BLaER1 (cell line): ENCODE results near the gene MYOF.

Experiments
- H3K27ac ChIP-seq: shearing (Covaris generic); formaldehyde crosslinking; 2 replicates; pipeline ENCODE4 v1.8.1; 2022
- H3K27me3 ChIP-seq: shearing (Covaris generic); formaldehyde crosslinking; 2 replicates; pipeline ENCODE4 v1.8.1; 2022
- H3K36me3 ChIP-seq: shearing (Covaris generic); formaldehyde crosslinking; 2 replicates; pipeline ENCODE4 v1.8.1; 2022
- H3K4me1 ChIP-seq: shearing (Covaris generic); formaldehyde crosslinking; 2 replicates; pipeline ENCODE4 v1.8.1; 2022
- H3K4me2 ChIP-seq: shearing (Covaris generic); formaldehyde crosslinking; 2 replicates; pipeline ENCODE4 v1.8.1; 2022
- H3K4me3 ChIP-seq: shearing (Covaris generic); formaldehyde crosslinking; 2 replicates; pipeline ENCODE4 v1.8.1; 2022
- H3K9ac ChIP-seq: shearing (Covaris generic); formaldehyde crosslinking; 2 replicates; pipeline ENCODE4 v1.8.1; 2022
- H3K9me3 ChIP-seq: shearing (Covaris generic); formaldehyde crosslinking; 2 replicates; pipeline ENCODE4 v1.8.1; 2022
- H4K20me1 ChIP-seq: shearing (Covaris generic); formaldehyde crosslinking; 2 replicates; pipeline ENCODE4 v1.8.1; 2022
- Cebpa-rat ChIP-seq: shearing (Covaris generic); IDR thresholded peaks from 2 replicates; pipeline ENCODE4 v1.8.1; 2022

MYOF gene

GRCh38 chr10:93465806-93466675 is 16.1 kb downstream of the MYOF start:
- H3K9ac ChIP-seq: no peak overlapping the region
- TF ChIP-seq Cebpa-rat: no peak
- no peaks in the 10 kb centered on the region for H3K36me3 ChIP-seq
- H3K4me1 ChIP-seq: peaks cover 19% of the 10 kb centered on the region
- H3K27ac ChIP-seq: 0 out of 2 replicates have a peak overlapping the region, but pooled peaks have one; percentile 13
- no peaks in the 10 kb centered on the region for H3K27me3 ChIP-seq
- no peak overlapping the region for H3K4me3 ChIP-seq
- H3K9me3 ChIP-seq: no peaks in the 10 kb centered on the region
- H3K4me2 ChIP-seq: no peak overlapping the region
- no peaks in the 10 kb centered on the region for H4K20me1 ChIP-seq

DNA sequence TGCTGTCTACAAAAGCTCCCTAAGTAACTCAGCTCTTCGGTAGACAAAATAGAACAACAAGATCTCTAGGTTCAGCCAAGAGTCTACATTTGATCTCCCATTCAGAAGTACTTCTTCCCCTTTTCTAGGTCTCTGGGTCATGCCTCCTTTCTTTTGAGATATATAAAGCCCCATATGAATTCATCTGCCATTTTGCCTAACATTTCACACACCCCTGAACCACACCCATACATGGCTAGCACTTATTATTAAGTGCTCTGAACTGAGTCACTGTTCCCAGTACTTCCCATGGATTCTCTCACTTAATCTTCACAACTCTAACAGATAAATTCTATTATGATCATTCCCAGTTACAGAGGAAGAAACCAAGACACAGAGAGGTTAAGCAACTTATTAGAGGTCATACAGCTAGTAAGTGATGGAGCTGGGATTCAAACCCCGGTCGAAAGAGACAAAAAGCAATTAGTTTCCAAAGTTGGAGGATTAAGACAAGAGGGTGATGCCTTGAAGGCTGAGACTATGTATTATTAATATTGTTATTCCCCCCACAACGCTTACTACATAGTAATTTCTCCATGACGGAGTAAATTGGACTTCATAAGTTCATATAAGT is 17.3 kb downstream of the MYOF start:
- no peaks in the 10 kb centered on the region for H4K20me1 ChIP-seq
- no peaks in the 10 kb centered on the region for H3K9me3 ChIP-seq
- no peak for TF ChIP-seq Cebpa-rat
- H3K4me3 ChIP-seq: no peak overlapping the region
- no peak overlapping the region for H3K9ac ChIP-seq
- no peak overlapping the region for H3K27ac ChIP-seq
- peaks cover 24% of the 10 kb centered on the region for H3K4me1 ChIP-seq
- H3K27me3 ChIP-seq: no peaks in the 10 kb centered on the region
- H3K4me2 ChIP-seq: no peak overlapping the region
- no peaks in the 10 kb centered on the region for H3K36me3 ChIP-seq

- H3K4me3 ChIP-seq: no peak overlapping the region
- TF ChIP-seq Cebpa-rat: no peak
- H3K36me3 ChIP-seq: no peaks in the 10 kb centered on the region
- no peaks in the 10 kb centered on the region for H4K20me1 ChIP-seq
- H3K4me1 ChIP-seq: peaks cover 24% of the 10 kb centered on the region
- H3K27me3 ChIP-seq: no peaks in the 10 kb centered on the region
- H3K9ac ChIP-seq: no peak overlapping the region
- H3K4me2 ChIP-seq: no peak overlapping the region
- no peaks in the 10 kb centered on the region for H3K9me3 ChIP-seq
- H3K27ac ChIP-seq: no peak overlapping the region
These were observed 18.2 kb downstream of the MYOF start for GRCh38 chr10:93463723-93464476.

DNA sequence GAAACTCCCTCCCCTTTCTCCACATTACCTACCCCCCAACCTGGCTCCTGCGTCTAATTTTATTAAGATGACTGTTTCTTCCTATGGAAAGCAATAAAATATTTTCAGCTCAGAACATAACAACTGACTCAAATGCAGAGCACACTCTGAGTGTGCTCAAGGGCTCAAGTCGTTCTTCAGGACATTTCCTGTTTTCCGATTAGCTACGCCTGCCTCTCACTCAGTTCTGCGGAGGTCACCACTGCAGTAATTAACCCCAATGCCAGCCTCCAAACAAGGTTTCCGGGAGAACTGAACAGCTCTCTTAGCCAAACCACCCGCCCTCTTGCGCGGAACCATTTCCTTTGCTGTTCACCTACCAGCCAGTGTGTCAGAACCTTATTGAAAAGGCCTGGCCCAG is 19.3 kb downstream of the MYOF start:
- Histone ChIP-seq H3K4me2 (no peak overlapping the region), H3K27ac (no peak overlapping the region)

GRCh38 chr10:93462371-93462770 is 19.8 kb downstream of the MYOF start:
- H3K27me3 ChIP-seq: no peaks in the 10 kb centered on the region
- H3K4me1 ChIP-seq: peaks cover 24% of the 10 kb centered on the region
- no peak overlapping the region for H3K9ac ChIP-seq
- H4K20me1 ChIP-seq: no peaks in the 10 kb centered on the region
- H3K9me3 ChIP-seq: no peaks in the 10 kb centered on the region
- no peak overlapping the region for H3K27ac ChIP-seq
- H3K36me3 ChIP-seq: no peaks in the 10 kb centered on the region
- no peak for TF ChIP-seq Cebpa-rat
- H3K4me3 ChIP-seq: no peak overlapping the region
- peak overlapping the region; percentile 67; the same call in 1 of the 2 replicates for H3K4me2 ChIP-seq

More for the DNA sequence above, 19.3 kb downstream of the MYOF start:
- H3K36me3 ChIP-seq: no peaks in the 10 kb centered on the region
- no peaks in the 10 kb centered on the region for H3K27me3 ChIP-seq
- no peak for TF ChIP-seq Cebpa-rat
- H3K4me3 ChIP-seq: no peak overlapping the region
- H3K9ac ChIP-seq: no peak overlapping the region
- H3K4me1 ChIP-seq: peaks cover 24% of the 10 kb centered on the region
- no peaks in the 10 kb centered on the region for H3K9me3 ChIP-seq
- H4K20me1 ChIP-seq: no peaks in the 10 kb centered on the region

DNA sequence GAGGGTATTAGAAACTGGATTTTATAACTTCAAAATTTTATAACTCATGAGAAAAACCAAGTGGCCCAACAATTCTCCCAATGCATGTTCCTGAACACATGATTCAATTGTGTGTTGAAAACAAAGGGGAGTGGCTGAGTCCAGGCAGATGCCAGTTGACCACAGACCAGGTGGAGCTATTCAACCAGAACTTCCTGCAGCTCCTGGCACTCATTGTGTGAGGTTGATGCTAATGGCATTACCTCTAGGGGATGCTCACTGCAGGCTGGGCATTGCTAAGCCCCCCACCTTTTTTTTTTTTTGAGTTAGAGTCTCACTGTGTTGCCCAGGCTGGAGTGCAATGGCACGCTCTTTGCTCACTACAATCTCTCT is 20.3 kb downstream of the MYOF start:
- H3K27ac ChIP-seq: peak overlapping the region; percentile 66
- no peak for TF ChIP-seq Cebpa-rat
- H4K20me1 ChIP-seq: no peaks in the 10 kb centered on the region
- H3K4me2 ChIP-seq: peak overlapping the region; percentile 67
- no peak overlapping the region for H3K9ac ChIP-seq
- H3K27me3 ChIP-seq: no peaks in the 10 kb centered on the region
- peaks cover 24% of the 10 kb centered on the region for H3K4me1 ChIP-seq
- no peaks in the 10 kb centered on the region for H3K36me3 ChIP-seq
- no peak overlapping the region for H3K4me3 ChIP-seq
- H3K9me3 ChIP-seq: no peaks in the 10 kb centered on the region

GRCh38 chr10:93461109-93461806 is 20.9 kb downstream of the MYOF start:
- no peaks in the 10 kb centered on the region for H4K20me1 ChIP-seq
- peak overlapping the region; percentile 15; the same call in 1 of the 2 replicates for H3K9ac ChIP-seq
- no peaks in the 10 kb centered on the region for H3K36me3 ChIP-seq
- no peaks in the 10 kb centered on the region for H3K27me3 ChIP-seq
- no peak overlapping the region for H3K4me3 ChIP-seq
- H3K9me3 ChIP-seq: no peaks in the 10 kb centered on the region
- TF ChIP-seq Cebpa-rat: no peak
- H3K4me2 ChIP-seq: peak overlapping the region; percentile 67
- peak overlapping the region; percentile 66 for H3K27ac ChIP-seq
- H3K4me1 ChIP-seq: peaks cover 21% of the 10 kb centered on the region

DNA sequence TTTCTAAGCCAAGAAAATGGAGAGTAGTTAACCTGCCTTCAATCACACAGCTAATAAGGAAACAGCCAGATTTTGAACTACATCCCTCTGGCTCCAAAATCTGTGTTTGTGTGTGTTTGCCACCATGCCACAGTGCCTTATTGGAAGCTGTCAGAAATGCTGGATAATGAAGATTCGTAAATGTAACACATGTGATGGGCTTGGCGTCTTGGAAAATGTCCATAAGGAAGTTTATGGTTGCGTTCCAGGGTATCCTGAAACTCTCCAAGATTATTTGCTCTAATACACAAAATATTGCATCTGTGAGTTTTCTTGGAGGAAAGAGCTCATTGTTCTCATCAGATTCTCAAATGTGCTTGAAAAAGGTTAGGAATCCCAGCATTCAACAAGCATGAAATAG is 22.7 kb downstream of the MYOF start:
- Histone ChIP-seq H3K27me3 (no peaks in the 10 kb centered on the region), H3K4me2 (no peak overlapping the region), H3K4me1 (peaks cover 19% of the 10 kb centered on the region), H4K20me1 (no peaks in the 10 kb centered on the region), H3K9me3 (no peaks in the 10 kb centered on the region), H3K27ac (no peak overlapping the region), H3K9ac (no peak overlapping the region), H3K36me3 (no peaks in the 10 kb centered on the region), H3K4me3 (no peak overlapping the region)
- TF ChIP-seq Cebpa-rat: no peak

DNA sequence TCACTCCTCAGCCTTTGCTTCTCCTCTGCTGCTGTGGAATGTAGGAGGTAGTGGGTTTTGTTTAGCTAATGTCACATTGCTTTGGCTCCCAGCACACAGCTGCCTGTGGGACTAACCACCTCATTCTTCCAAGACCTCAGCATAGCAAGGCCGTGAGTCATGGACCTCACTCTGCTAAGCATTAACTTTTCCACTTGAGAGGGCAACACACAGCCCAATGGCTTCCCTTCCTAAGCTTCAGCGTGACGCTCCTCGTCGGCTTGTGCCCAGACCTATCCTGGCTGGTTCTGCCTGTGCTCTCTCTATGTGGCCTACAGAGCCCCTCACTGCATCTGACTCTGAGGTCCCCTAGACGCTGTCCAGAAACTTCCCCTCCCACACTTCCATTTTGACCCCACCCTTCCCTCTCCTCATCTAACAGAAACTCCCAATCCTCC is 23.3 kb downstream of the MYOF start:
- no peak for TF ChIP-seq Cebpa-rat
- H3K27ac ChIP-seq: no peak overlapping the region
- H3K27me3 ChIP-seq: no peaks in the 10 kb centered on the region
- H3K9ac ChIP-seq: no peak overlapping the region
- H3K4me2 ChIP-seq: no peak overlapping the region
- no peaks in the 10 kb centered on the region for H3K9me3 ChIP-seq
- no peaks in the 10 kb centered on the region for H4K20me1 ChIP-seq
- H3K36me3 ChIP-seq: no peaks in the 10 kb centered on the region
- H3K4me1 ChIP-seq: peaks cover 19% of the 10 kb centered on the region
- H3K4me3 ChIP-seq: no peak overlapping the region
